IMR-90 (cell line): Measurements from ENCODE around the gene FEV. TPM values are rescaled to one million over a fixed set of nuclear protein-coding genes. Genes with fewer than 3 reads are reported as not detected.

ENCODE experiments used
- ATAC-seq: fragments of 200-7000 bp; cut with Tn5 transposase; 2 replicates; pipeline ENCODE4 v1.9.1; 2020; ENCODE audit warnings: low read depth, mild to moderate bottlenecking, moderate library complexity
- BruUV-seq: library from RNA; stranded (reverse); fragments of 400-500 nt; replicated peaks from 2 replicates; lab custom pipeline; 2021; lab: Mats Ljungman, UMichigan
- CTCF ChIA-PET: fragments of 300-600 bp; formaldehyde crosslinking; extraction: SDS; loops from one replicate; lab custom pipeline; 2021; ENCODE audit warnings: antibody characterized with exemption; lab: Yijun Ruan, JAX
- POLR2A ChIA-PET: fragments of 300-600 bp; sonication (Branson Sonifier 250); formaldehyde crosslinking; loops from one replicate; lab custom pipeline; 2022; ENCODE audit warnings: antibody characterized with exemption; ENCODE audit not compliant: unreplicated experiment; lab: Charles Lee
- DNase-seq: peaks from one replicate; pipeline ENCODE4 v3.0.0; 2013
- H2AFZ ChIP-seq: replicated peaks from 2 replicates; pipeline ENCODE3; 2013; ENCODE audit warnings: low read length, mild to moderate bottlenecking; ENCODE audit not compliant: poor library complexity
- H2AK5ac ChIP-seq: 2 replicates; pipeline ENCODE4 v1.6.1; 2013; ENCODE audit warnings: low read depth, low read length, inconsistent platforms
- H2AK9ac ChIP-seq: replicated peaks from 2 replicates; pipeline ENCODE3; 2013; ENCODE audit warnings: mild to moderate bottlenecking, low read depth, low read length, moderate library complexity; ENCODE audit not compliant: poor library complexity
- H2BK120ac ChIP-seq: 2 replicates; pipeline ENCODE4 v1.6.1; 2013; ENCODE audit warnings: low read depth, low read length, inconsistent platforms
- H2BK15ac ChIP-seq: 3 replicates; pipeline ENCODE4 v1.6.1; 2013; ENCODE audit warnings: low read depth, low read length, inconsistent platforms
- H2BK20ac ChIP-seq: 2 replicates; pipeline ENCODE4 v1.6.1; 2013; ENCODE audit warnings: low read depth, mild to moderate bottlenecking, inconsistent platforms, low read length, moderate library complexity
- H2BK5ac ChIP-seq: 2 replicates; pipeline ENCODE4 v1.6.1; 2013; ENCODE audit warnings: mild to moderate bottlenecking, low read depth, low read length, inconsistent platforms; ENCODE audit not compliant: poor library complexity, severe bottlenecking
- H3K14ac ChIP-seq: replicated peaks from 2 replicates; pipeline ENCODE4 v1.6.1; 2013; ENCODE audit warnings: low read depth, low read length, inconsistent platforms
- H3K18ac ChIP-seq: 2 replicates; pipeline ENCODE4 v1.6.1; 2013; ENCODE audit warnings: low read depth, low read length, control low read depth
- H3K23ac ChIP-seq: 2 replicates; pipeline ENCODE4 v1.6.1; 2013; ENCODE audit warnings: low read depth, low read length, inconsistent platforms
- H3K27ac ChIP-seq: 2 replicates; pipeline ENCODE4 v1.5.1; 2013; ENCODE audit warnings: mild to moderate bottlenecking, control low read depth, low read length; ENCODE audit not compliant: insufficient read depth
- H3K27me3 ChIP-seq: 2 replicates; pipeline ENCODE4 v1.6.1; 2013; ENCODE audit warnings: low read length; ENCODE audit not compliant: control insufficient read depth, insufficient read depth
- H3K36me3 ChIP-seq: 2 replicates; pipeline ENCODE4 v1.6.1; 2013; ENCODE audit warnings: low read length, mixed read lengths; ENCODE audit not compliant: control insufficient read depth, insufficient read depth
- H3K4ac ChIP-seq: 2 replicates; pipeline ENCODE4 v1.6.1; 2013; ENCODE audit warnings: low read depth, low read length, inconsistent platforms
- H3K4me1 ChIP-seq: 2 replicates; pipeline ENCODE4 v1.6.1; 2013; ENCODE audit warnings: low read length, mixed read lengths; ENCODE audit not compliant: control insufficient read depth, insufficient read depth
- H3K4me2 ChIP-seq: 2 replicates; pipeline ENCODE4 v1.6.1; 2013; ENCODE audit warnings: low read depth, mild to moderate bottlenecking, control low read depth, low read length, moderate library complexity
- H3K4me3 ChIP-seq: 2 replicates; pipeline ENCODE4 v1.5.1; 2013; ENCODE audit warnings: low read depth, mild to moderate bottlenecking, control low read depth, low read length, moderate library complexity; ENCODE audit not compliant: insufficient read depth
- H3K56ac ChIP-seq: 2 replicates; pipeline ENCODE4 v1.6.1; 2013; ENCODE audit warnings: low read length, inconsistent platforms; ENCODE audit not compliant: insufficient read depth; ENCODE audit errors: extremely low read depth
- H3K79me1 ChIP-seq, 2 experiments: 2 replicates each; pipeline ENCODE4 v1.6.1; 2013; ENCODE audit warnings: low read length in 2 of 2, inconsistent platforms in 1 of 2, low read depth in 1 of 2
- H3K9ac ChIP-seq: 2 replicates; pipeline ENCODE4 v1.6.1; 2013; ENCODE audit warnings: low read depth, low read length, control low read depth
- H3K9me1 ChIP-seq: 2 replicates; pipeline ENCODE4 v1.6.1; 2013; ENCODE audit warnings: low read length, inconsistent platforms; ENCODE audit not compliant: insufficient read depth
- H3K9me3 ChIP-seq: 2 replicates; pipeline ENCODE4 v1.6.1; 2013; ENCODE audit warnings: low read length; ENCODE audit not compliant: control insufficient read depth, insufficient read depth
- H4K20me1 ChIP-seq: 2 replicates; pipeline ENCODE4 v1.6.1; 2013; ENCODE audit warnings: low read length, inconsistent platforms; ENCODE audit not compliant: insufficient read depth
- H4K5ac ChIP-seq: 2 replicates; pipeline ENCODE4 v1.6.1; 2013; ENCODE audit warnings: mild to moderate bottlenecking, low read depth, low read length, control low read depth
- H4K8ac ChIP-seq, 2 experiments: 2 replicates each; pipeline ENCODE4 v1.6.1; 2013; ENCODE audit warnings: low read depth in 2 of 2, low read length in 2 of 2, control low read depth in 1 of 2, inconsistent platforms in 1 of 2
- H4K91ac ChIP-seq: 2 replicates; pipeline ENCODE4 v1.6.1; 2013; ENCODE audit warnings: low read depth, low read length, inconsistent platforms; ENCODE audit not compliant: insufficient read depth
- BHLHE40 ChIP-seq: fragments of 150-350 bp; IDR thresholded peaks from 2 replicates; pipeline ENCODE4 v1.6.1; 2016; ENCODE audit warnings: mild to moderate bottlenecking, low read depth, low read length
- RAD21 ChIP-seq: IDR thresholded peaks from 2 replicates; pipeline ENCODE4 v1.6.1; 2012; ENCODE audit warnings: low read length, improper control_type of control experiment
- RFX5 ChIP-seq: IDR thresholded peaks from 2 replicates; pipeline ENCODE4 v1.8.0; 2012; ENCODE audit warnings: low read depth, mild to moderate bottlenecking, low read length, moderate library complexity
- SMC3 ChIP-seq: fragments of 150-350 bp; IDR thresholded peaks from 2 replicates; pipeline ENCODE4 v1.6.1; 2016; ENCODE audit warnings: low read depth, mild to moderate bottlenecking, antibody characterized with exemption, low read length, moderate library complexity
- USF2 ChIP-seq: fragments of 150-350 bp; IDR thresholded peaks from 2 replicates; pipeline ENCODE4 v1.6.1; 2017; ENCODE audit warnings: mild to moderate bottlenecking, antibody characterized with exemption, low read length, low read depth
- WGBS, 2 experiments: methylation state at CpG; one replicate each; pipeline versions ENCODE4 v1.1.5 to v1.1.7; 2013; ENCODE audit warnings: missing lambda C conversion rate in 2 of 2; ENCODE audit not compliant: insufficient read length in 1 of 2; ENCODE audit errors: extremely low coverage in 2 of 2; 5-methylcytosine and 5-hydroxymethylcytosine counted together
- dilution Hi-C: fragments of 300-500 bp; cut with HindIII; formaldehyde crosslinking; loops from one replicate; pipeline ENCODE4 v1.14.3; 2018; ENCODE audit warnings: low sequenced_read_pairs; ENCODE audit not compliant: unreplicated experiment
- in situ Hi-C: fragments of 300-500 bp; cut with MboI; formaldehyde crosslinking; loops from 3 replicates; pipeline ENCODE4 v1.14.3; 2019; ENCODE audit warnings: low sequenced_read_pairs, inconsistent platforms, mixed read lengths
- intact Hi-C: fragments of 100-400 bp; cut with micrococcal nuclease; formaldehyde crosslinking; loops from 2 replicates; pipeline ENCODE4 v1.10.0; 2022
- polyA plus RNA-seq, 3 experiments: library from polyadenylated mRNA; depleted of rRNA; stranded (reverse); fragments of >200 nt; gene quantifications; 2 replicates each; pipeline ENCODE4 v1.2.3, GENCODE V29; 2012; ENCODE audit warnings: low replicate concordance in 1 of 3
- total RNA-seq: library from RNA; depleted of rRNA; stranded (reverse); fragments of >200 nt; gene quantifications from 2 replicates; pipeline ENCODE4 v1.2.3, GENCODE V29; 2012

FEV gene
- total and polyA plus RNA-seq, 2 of the 4 experiments (the other 2 are of a cell fraction) = not detected

- H3K9ac ChIP-seq = no peak overlapping the region
- no peak overlapping the region for H3K4me3 ChIP-seq
- H2AFZ ChIP-seq = no peak overlapping the region
- H3K4ac ChIP-seq = no peak overlapping the region
- H3K27me3 ChIP-seq = peaks cover 85% of the 10 kb centered on the region
- H4K91ac ChIP-seq = no peak overlapping the region
- no peak overlapping the region for H3K27ac ChIP-seq
- no peaks in the 10 kb centered on the region for H3K79me1 ChIP-seq
- TF ChIP-seq BHLHE40 (no peak), USF2 (no peak), RAD21 (no peak), RFX5 (no peak), SMC3 (no peak)
- no peak overlapping the region for H2BK20ac ChIP-seq
- H3K4me1 ChIP-seq = no peaks in the 10 kb centered on the region; the same call in 1 of the 2 replicates
- no TSS peak for BruUV-seq
- ChIA-PET CTCF (no interaction called here), POLR2A (interaction anchor here (0.6 kb wide), 1 partner anchor 381 kb away, joined by 3 read pairs; no protein-coding TSS in a partner anchor)
- no peaks in the 10 kb centered on the region for H3K9me1 ChIP-seq
- H2BK15ac ChIP-seq = no peak overlapping the region
- H3K18ac ChIP-seq = no peak overlapping the region
- no peak for ATAC-seq
- H4K20me1 ChIP-seq = no peaks in the 10 kb centered on the region; the same call in 1 of the 2 replicates
- no peak overlapping the region for H2BK120ac ChIP-seq
- intact Hi-C loops = no loop called here
- H3K9me3 ChIP-seq = no peaks in the 10 kb centered on the region; the same call in 1 of the 2 replicates
- dilution Hi-C loops = no loop called here
- no peak for DNase-seq
- H3K36me3 ChIP-seq = no peaks in the 10 kb centered on the region
- no peak overlapping the region for H4K8ac ChIP-seq
- in situ Hi-C loops = no loop called here
- no peak overlapping the region for H2AK9ac ChIP-seq
- no peak overlapping the region for H3K4me2 ChIP-seq
- H2AK5ac ChIP-seq = no peak overlapping the region
- no peak overlapping the region for H3K56ac ChIP-seq
- H3K23ac ChIP-seq = no peak overlapping the region
- no peak overlapping the region for H3K14ac ChIP-seq
- no peak overlapping the region for H2BK5ac ChIP-seq
- H4K5ac ChIP-seq = no peak overlapping the region
- no CpG with 5 or more reads among the region's 2 CpGs for WGBS, 2 experiments
Observed at GRCh38 chr2:218997731-218998130, 12.7 kb upstream of the FEV start.
